Thoracic aorta (tissue), 2 donors: ENCODE data around the gene FCGR2B. TPM values are rescaled to one million over a fixed set of nuclear protein-coding genes. Genes with fewer than 3 reads are reported as not detected.

ENCODE experiments used
- ATAC-seq: fragments of 150-250 bp; one replicate; pipeline ENCODE4 v1.8.0; 2017; ENCODE audit warnings: low read depth; ENCODE audit not compliant: insufficient number of reproducible peaks, low FRiP score
- DNase-seq: peaks from one replicate; pipeline ENCODE4 v3.0.0-alpha.2; 2020; ENCODE audit warnings: low spot score
- H3K27ac ChIP-seq, 2 donors: fragments of 200-600 bp; sonication (generic); 1 replicate in 1 of 2; 2 replicates in 1 of 2; pipeline ENCODE4 v1.5.1; 2016; ENCODE audit warnings: mild to moderate bottlenecking in 2 of 2, moderate library complexity in 2 of 2
- H3K27me3 ChIP-seq: fragments of 200-600 bp; sonication (generic); replicated peaks from 2 replicates; pipeline ENCODE4 v1.6.0; 2016; ENCODE audit warnings: mild to moderate bottlenecking; ENCODE audit not compliant: insufficient read depth
- H3K36me3 ChIP-seq: fragments of 200-600 bp; sonication (generic); one replicate; pipeline ENCODE4 v1.5.1; 2016
- H3K4me1 ChIP-seq, 2 donors: fragments of 200-600 bp; sonication (generic); 1 replicate in 1 of 2; 2 replicates in 1 of 2; pipeline versions ENCODE4 v1.5.1 to v1.6.0; 2016; ENCODE audit warnings: low read depth in 2 of 2, mild to moderate bottlenecking in 1 of 2; ENCODE audit not compliant: control insufficient read depth in 1 of 2
- H3K4me3 ChIP-seq: fragments of 200-600 bp; sonication (generic); 2 replicates; pipeline ENCODE4 v1.5.1; 2016; ENCODE audit warnings: mild to moderate bottlenecking
- H3K9me3 ChIP-seq: fragments of 200-600 bp; sonication (generic); 2 replicates; pipeline ENCODE4 v1.5.1; 2016
- total RNA-seq, 2 donors: library from RNA; depleted of rRNA; stranded (reverse); fragments of >200 nt; gene quantifications; one replicate each; pipeline versions ENCODE4 v1.1.0 to v1.2.3, GENCODE V29; 2016
- TF ChIP-seq, protein P1 (sequence below): fragments of 200-600 bp; sonication (generic); IDR thresholded peaks from one replicate; pipeline ENCODE4 v1.5.1; 2019; ENCODE audit warnings: antibody characterized with exemption

The FCGR2B gene
- total RNA-seq, 2 donors from 2014 or later, result 20.2 to 65.9 TPM

DNA sequence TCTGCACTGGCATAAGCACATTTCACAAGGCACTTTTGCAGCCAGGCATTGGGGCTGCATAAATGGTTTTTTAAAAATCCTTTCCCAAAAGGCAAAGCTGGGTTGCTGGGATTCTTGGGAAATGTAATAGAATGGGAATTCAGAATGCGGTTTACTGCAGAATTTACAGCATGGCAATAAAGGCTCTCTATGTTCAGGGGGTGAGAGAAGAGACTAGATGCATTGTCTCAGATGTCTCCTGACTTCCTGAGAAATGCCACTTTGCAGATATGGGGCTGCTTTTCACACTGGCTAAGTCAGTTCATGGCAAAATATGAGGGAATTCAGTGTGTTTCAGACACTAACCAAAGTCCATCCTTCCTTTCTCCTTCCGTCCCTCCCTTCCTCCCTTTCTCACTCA lies 13.5 kb downstream of the FCGR2B start:
- H3K4me1 ChIP-seq, result no peaks in the 10 kb centered on the region
- no peak for DNase-seq
- no peaks in the 10 kb centered on the region for H3K27me3 ChIP-seq
- no peaks in the 10 kb centered on the region for H3K36me3 ChIP-seq
- H3K4me3 ChIP-seq, result no peak overlapping the region
- no peak for ATAC-seq
- H3K27ac ChIP-seq, result no peak overlapping the region
- H3K9me3 ChIP-seq, result no peaks in the 10 kb centered on the region
- TF ChIP-seq, protein P1, sequence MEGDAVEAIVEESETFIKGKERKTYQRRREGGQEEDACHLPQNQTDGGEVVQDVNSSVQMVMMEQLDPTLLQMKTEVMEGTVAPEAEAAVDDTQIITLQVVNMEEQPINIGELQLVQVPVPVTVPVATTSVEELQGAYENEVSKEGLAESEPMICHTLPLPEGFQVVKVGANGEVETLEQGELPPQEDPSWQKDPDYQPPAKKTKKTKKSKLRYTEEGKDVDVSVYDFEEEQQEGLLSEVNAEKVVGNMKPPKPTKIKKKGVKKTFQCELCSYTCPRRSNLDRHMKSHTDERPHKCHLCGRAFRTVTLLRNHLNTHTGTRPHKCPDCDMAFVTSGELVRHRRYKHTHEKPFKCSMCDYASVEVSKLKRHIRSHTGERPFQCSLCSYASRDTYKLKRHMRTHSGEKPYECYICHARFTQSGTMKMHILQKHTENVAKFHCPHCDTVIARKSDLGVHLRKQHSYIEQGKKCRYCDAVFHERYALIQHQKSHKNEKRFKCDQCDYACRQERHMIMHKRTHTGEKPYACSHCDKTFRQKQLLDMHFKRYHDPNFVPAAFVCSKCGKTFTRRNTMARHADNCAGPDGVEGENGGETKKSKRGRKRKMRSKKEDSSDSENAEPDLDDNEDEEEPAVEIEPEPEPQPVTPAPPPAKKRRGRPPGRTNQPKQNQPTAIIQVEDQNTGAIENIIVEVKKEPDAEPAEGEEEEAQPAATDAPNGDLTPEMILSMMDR, result no peak

DNA sequence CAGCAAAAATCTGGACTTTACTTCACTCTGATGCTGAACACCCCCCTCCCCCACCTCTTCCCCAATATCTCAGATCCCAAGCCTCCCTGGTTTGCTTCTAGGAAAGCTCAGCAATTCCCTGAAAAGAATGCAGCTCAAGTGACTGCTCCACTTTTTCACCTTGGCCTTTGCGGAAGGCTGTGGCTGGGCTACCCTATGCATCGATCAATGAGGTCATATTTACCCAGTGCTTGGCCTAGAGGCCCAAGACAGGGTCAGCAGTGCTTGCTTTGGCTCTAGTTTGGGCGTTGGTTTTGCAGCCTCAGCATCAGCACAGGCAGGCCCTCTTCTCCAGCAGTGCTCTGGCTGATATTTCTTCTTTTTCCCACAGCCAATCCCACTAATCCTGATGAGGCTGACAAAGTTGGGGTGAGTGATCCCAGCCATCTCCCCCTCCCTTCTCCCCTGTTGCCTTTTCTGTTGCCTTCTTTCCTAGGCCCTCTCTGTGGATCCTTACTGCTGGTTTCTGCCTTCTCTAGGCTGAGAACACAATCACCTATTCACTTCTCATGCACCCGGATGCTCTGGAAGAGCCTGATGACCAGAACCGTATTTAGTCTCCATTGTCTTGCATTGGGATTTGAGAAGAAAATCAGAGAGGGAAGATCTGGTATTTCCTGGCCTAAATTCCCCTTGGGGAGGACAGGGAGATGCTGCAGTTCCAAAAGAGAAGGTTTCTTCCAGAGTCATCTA lies 14.2 kb downstream of the FCGR2B start:
- TF ChIP-seq, protein P1, result no peak
- Histone ChIP-seq H3K27ac (no peak overlapping the region), H3K27me3 (no peaks in the 10 kb centered on the region), H3K4me3 (no peak overlapping the region), H3K4me1 (no peaks in the 10 kb centered on the region), H3K9me3 (no peaks in the 10 kb centered on the region), H3K36me3 (no peaks in the 10 kb centered on the region)
- ATAC-seq (no peak), DNase-seq (no peak)

DNA sequence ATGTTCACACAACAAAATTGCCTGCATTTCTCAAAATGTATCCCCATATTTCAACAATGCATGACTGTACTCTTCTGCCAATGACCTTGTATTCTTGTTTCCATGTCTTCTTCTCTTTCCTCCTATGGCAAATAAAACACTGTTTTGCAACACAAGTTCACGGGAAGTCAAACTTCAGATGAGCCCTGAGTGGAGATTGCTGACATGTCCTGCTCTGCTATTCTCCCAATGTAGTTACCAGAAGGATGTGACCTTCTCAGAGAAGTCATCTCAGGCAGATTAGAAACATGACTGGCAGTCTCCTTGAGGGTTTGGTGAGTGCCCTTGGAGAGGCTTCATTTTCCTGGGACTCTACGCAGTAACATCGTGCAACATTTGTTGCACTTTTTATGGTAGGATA lies 15.6 kb downstream of the FCGR2B start:
- H3K4me1 ChIP-seq, result no peaks in the 10 kb centered on the region
- no peaks in the 10 kb centered on the region for H3K9me3 ChIP-seq
- TF ChIP-seq, protein P1, result no peak
- no peak overlapping the region for H3K27ac ChIP-seq
- ATAC-seq (no peak), DNase-seq (no peak)
- no peak overlapping the region for H3K4me3 ChIP-seq
- no peaks in the 10 kb centered on the region for H3K27me3 ChIP-seq
- H3K36me3 ChIP-seq, result no peaks in the 10 kb centered on the region

DNA sequence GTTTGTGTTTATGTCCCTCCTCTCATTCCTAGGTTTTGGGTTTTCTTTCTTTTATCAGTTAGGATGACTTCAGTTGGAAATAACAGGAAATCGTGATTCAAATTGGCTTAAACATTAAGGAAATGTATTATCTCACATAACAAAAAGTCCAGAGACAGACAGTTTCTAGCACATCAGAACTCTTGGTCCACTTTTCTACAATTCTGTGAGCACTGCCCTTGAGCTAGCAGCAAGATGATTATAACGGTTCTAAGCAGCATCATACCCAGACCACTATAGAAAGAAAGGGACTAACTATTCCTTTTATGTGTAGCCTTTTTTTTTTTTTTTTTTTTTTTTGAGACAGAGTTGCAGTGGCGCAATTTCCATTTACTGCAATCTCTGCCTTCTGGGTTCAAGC lies 18.9 kb downstream of the FCGR2B start:
- DNase-seq (no peak), ATAC-seq (no peak)
- Histone ChIP-seq H3K4me1 (no peaks in the 10 kb centered on the region), H3K4me3 (no peak overlapping the region), H3K27me3 (no peaks in the 10 kb centered on the region), H3K27ac (no peak overlapping the region), H3K36me3 (no peaks in the 10 kb centered on the region), H3K9me3 (no peaks in the 10 kb centered on the region)
- TF ChIP-seq, protein P1, result no peak

DNA sequence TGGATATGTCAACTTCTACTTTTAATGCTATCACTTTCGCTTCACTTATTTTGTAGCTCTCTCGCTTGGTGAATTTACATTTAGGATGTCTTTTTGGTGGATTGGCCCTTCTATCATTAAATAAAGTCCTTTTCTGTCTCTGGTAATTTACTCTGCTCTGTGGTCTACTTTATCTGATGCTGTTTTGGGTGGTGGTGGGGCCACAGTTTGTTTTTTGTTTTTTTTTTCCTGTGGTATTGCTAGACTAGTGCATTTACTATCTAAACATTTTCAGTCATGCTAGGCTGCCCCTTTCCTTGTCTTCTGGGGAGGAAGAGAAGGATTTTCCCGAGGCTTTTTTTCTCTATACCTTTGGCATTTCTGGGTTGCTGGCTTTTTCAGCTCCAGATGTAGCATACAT lies 26.0 kb downstream of the FCGR2B start:
- Histone ChIP-seq H3K27ac (no peak overlapping the region), H3K4me3 (no peak overlapping the region), H3K9me3 (no peaks in the 10 kb centered on the region), H3K36me3 (no peaks in the 10 kb centered on the region), H3K27me3 (no peaks in the 10 kb centered on the region), H3K4me1 (no peaks in the 10 kb centered on the region)
- DNase-seq (no peak), ATAC-seq (no peak)
- TF ChIP-seq, protein P1, result no peak
